Gastroesophageal sphincter (tissue), 4 donors: ENCODE data around the gene CMTM5. TPM values are rescaled to one million over a fixed set of nuclear protein-coding genes. Genes with fewer than 3 reads are reported as not detected.

Source experiments
- ATAC-seq: fragments of 150-250 bp; one replicate; pipeline ENCODE4 v1.9.1; 2016; ENCODE audit warnings: mild to moderate bottlenecking, moderate library complexity
- H3K27ac ChIP-seq, 4 donors: fragments of 200-600 bp; sonication (generic) in 3 of 4; 1 replicate in 3 of 4; 2 replicates in 1 of 4; pipeline ENCODE4 v1.5.1; 2016 to 2019
- H3K27me3 ChIP-seq: fragments of 200-600 bp; sonication (generic); one replicate; pipeline ENCODE4 v1.5.1; 2019
- H3K36me3 ChIP-seq, 2 donors: fragments of 200-600 bp; sonication (generic); one replicate each; pipeline ENCODE4 v1.5.1; 2019; ENCODE audit warnings: control low read depth in 1 of 2
- H3K4me1 ChIP-seq, 3 donors: fragments of 200-600 bp; sonication (generic); 1 replicate in 2 of 3; 2 replicates in 1 of 3; pipeline ENCODE4 v1.5.1; 2016 to 2019; ENCODE audit warnings: control low read depth in 2 of 3
- H3K4me3 ChIP-seq, 2 donors: fragments of 200-600 bp; sonication (generic); one replicate each; pipeline ENCODE4 v1.5.1; 2019; ENCODE audit warnings: mild to moderate bottlenecking in 1 of 2, moderate library complexity in 1 of 2
- H3K9me3 ChIP-seq, 3 donors: fragments of 200-600 bp; sonication (generic); one replicate each; pipeline ENCODE4 v1.5.1; 2017 to 2019; ENCODE audit warnings: control low read depth in 2 of 3
- CTCF ChIP-seq, 4 experiments: fragments of 200-600 bp in 2 of 4; fragments of 450-650 bp in 2 of 4; sonication (generic) in 1 of 4; IDR thresholded peaks; one replicate each; pipeline ENCODE4 v1.5.1; 2017 to 2019; ENCODE audit warnings: antibody characterized with exemption in 4 of 4, mild to moderate bottlenecking in 2 of 4, moderate library complexity in 2 of 4
- EP300 ChIP-seq: sonication (generic); formaldehyde crosslinking; IDR thresholded peaks from one replicate; pipeline ENCODE4 v1.6.1; 2017; ENCODE audit warnings: antibody characterized with exemption, mild to moderate bottlenecking
- POLR2A ChIP-seq, 2 donors: fragments of 450-650 bp; IDR thresholded peaks; one replicate each; pipeline ENCODE4 v1.6.1; 2017; ENCODE audit warnings: antibody characterized with exemption in 2 of 2, mild to moderate bottlenecking in 2 of 2, moderate library complexity in 1 of 2
- POLR2AphosphoS5 ChIP-seq: sonication (generic); formaldehyde crosslinking; IDR thresholded peaks from one replicate; pipeline ENCODE4 v1.6.1; 2017; ENCODE audit warnings: antibody characterized with exemption
- WGBS, 2 donors: methylation state at CpG; one replicate each; pipeline ENCODE4 v1.1.5; 2018; ENCODE audit warnings: low coverage in 1 of 2; 5-methylcytosine and 5-hydroxymethylcytosine counted together
- total RNA-seq, 4 donors: library from RNA; depleted of rRNA; stranded (reverse); fragments of >200 nt; gene quantifications; one replicate each; pipeline ENCODE4 v1.1.0, GENCODE V29; 2016

Gene CMTM5
- total RNA-seq, 4 donors from 2014 or later, result 0.81 to 2.3 (median 1.2) TPM; not detected in 1

DNA sequence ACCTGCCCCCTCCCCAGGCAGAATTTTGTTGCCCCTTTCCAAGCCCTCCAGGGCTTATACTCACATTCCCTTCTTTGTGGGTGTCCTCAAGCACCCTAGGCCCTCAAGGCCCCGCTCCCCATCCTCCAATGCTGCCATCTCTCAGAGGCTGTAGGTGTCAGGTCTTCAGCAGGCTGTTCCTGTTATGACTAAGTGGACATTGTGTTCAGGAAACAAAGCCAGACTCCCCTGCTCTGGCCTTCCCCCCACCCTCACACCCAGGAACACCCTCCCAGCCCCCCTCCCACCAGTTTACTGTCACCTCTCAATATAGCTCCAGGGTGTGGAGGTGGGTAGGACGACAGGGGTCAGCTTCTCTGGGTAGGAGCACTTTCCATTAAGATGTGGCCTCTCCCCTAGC is 32.6 kb downstream of the CMTM5 start:
- no peak overlapping the region for H3K27ac ChIP-seq
- H3K27me3 ChIP-seq, result peaks cover 40% of the 10 kb centered on the region
- WGBS, 2 donors, result no CpG with 5 or more reads among the region's 2 CpGs
- TF ChIP-seq EP300, result no peak
- TF ChIP-seq CTCF (IDR thresholded peaks at IDR 0.05), result no peak
- TF ChIP-seq POLR2A (IDR thresholded peaks at IDR 0.05), result no peak
- TF ChIP-seq POLR2AphosphoS5, result no peak
- H3K4me1 ChIP-seq, result no peaks in the 10 kb centered on the region
- no peaks in the 10 kb centered on the region for H3K9me3 ChIP-seq
- no peak overlapping the region for H3K4me3 ChIP-seq
- ATAC-seq, result no peak
- no peaks in the 10 kb centered on the region for H3K36me3 ChIP-seq

DNA sequence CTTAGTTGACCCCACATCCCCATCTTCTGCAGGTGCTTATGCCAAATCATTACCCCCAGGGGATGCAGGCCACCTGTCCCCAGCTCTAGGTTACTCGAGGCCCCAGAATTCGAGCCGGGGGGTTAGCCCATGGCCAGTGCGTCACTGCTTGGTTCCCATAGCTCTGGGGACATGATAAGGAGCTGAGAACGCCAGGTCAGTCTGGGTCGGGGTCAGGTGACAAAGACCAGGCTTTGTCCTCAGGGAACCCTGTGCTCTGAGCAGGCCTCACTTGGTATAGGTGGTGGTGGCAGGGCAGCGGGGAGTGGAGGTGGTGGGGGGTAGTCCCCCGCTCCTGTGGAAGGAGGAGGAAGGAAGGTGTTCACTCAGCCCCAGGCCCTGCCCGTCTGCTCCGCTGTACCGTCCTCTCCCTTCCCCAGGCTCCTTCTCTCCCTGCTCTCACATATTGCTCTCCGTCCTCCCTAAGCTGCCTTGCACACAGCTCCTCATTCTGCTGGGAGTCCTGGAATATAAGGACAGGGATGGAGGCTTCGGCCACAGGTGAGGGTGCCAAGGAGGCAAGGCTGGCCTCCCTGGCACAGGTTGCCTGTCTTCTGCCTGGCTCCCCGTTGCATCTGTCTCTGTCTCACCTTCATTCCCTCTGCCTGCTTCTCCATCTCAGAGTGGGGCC is 33.3 kb downstream of the CMTM5 start:
- 65% methylated on average over 5 of the region's 14 CpGs; no CpG with 5 or more reads in 1 of the 2 donors for WGBS, 2 donors
- Histone ChIP-seq H3K27me3 (peaks cover 34% of the 10 kb centered on the region), H3K9me3 (no peaks in the 10 kb centered on the region), H3K4me3 (no peak overlapping the region), H3K36me3 (no peaks in the 10 kb centered on the region), H3K4me1 (no peaks in the 10 kb centered on the region), H3K27ac (no peak overlapping the region)
- ATAC-seq, result no peak
- TF ChIP-seq CTCF (IDR thresholded peaks at IDR 0.05) (no peak), POLR2AphosphoS5 (no peak), POLR2A (IDR thresholded peaks at IDR 0.05) (no peak), EP300 (no peak)

DNA sequence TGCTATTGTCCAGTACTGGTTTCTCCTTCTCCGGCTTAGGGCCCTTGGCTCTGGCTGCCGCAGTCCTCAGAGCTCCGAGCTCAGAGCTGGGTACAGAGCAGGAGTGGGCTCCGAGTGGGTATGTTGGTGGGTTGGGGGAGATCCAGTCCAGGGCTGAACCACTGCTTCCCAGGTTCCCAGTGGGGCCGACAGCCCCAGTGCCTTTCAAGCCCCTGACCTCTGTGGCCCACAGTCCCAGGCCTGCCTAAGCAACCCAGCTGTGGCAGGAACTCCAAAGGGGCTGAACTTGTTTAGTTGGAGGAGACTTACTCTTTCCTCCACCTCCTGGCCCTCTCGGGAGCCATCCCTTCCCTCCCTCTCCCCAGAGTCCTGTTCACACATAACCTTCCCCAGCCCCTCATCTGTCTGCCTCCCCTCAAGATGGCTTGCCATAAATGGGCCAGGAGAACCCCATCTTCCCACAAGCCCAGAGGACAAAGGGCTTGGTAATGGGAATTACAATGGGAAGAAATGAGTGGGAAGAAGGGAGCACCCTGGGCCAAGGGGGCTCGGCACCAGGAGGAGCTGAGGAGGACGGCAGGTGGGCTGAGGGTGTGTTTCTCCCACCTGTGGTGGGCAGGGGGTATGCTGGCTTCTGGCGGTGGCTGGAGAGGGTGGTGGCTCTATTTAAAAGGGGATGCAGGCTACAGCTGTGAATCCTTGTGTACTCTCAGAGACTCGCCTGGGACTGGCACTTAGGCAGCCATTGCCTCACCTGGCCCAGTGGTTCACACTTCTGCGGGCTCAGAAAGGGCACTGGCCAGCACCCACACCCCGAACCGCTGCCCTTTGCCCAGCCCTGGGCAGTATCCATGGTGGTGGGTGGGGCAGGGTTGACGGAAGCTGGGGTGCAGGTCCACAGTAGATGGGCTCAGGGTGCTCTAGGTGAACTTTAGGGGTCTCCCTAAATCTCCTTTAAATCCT is 35.0 kb downstream of the CMTM5 start:
- H3K9me3 ChIP-seq, result no peaks in the 10 kb centered on the region
- no peak for ATAC-seq
- H3K27ac ChIP-seq, result no peak overlapping the region
- TF ChIP-seq EP300 (no peak), POLR2AphosphoS5 (no peak)
- no peaks in the 10 kb centered on the region for H3K4me1 ChIP-seq
- WGBS, 2 donors, result 60 to 80% methylated on average over 1 to 5 of the region's 14 CpGs
- H3K27me3 ChIP-seq, result peaks cover 17% of the 10 kb centered on the region
- no peaks in the 10 kb centered on the region for H3K36me3 ChIP-seq
- H3K4me3 ChIP-seq, result no peak overlapping the region

DNA sequence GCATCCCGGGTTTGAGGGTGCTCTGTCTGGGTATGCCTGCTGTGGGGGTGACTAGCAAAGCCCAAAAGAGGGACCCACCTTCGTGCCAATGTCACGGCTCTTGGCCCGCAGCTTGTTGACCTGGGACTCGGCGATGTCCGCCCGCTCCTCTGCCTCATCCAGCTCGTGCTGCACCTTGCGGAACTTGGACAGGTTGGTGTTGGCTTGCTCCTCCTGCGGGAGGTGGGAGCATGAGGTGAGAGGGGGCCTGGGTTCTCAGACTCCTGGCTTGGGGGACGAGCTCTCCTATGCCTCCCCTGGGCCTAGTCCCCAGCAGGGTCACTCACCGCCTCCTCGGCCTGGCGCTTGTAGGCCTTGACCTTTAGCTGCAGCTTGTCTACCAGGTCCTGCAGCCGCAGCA is 36.8 kb downstream of the CMTM5 start:
- Histone ChIP-seq H3K4me3 (no peak overlapping the region), H3K36me3 (no peaks in the 10 kb centered on the region), H3K9me3 (no peaks in the 10 kb centered on the region), H3K4me1 (no peaks in the 10 kb centered on the region), H3K27ac (no peak overlapping the region), H3K27me3 (peaks cover 15% of the 10 kb centered on the region)
- no peak for ATAC-seq
- WGBS, 2 donors, result 90 to 95% methylated on average over 3 to 14 of the region's 16 CpGs
- no peak for TF ChIP-seq POLR2A (IDR thresholded peaks at IDR 0.05)
- TF ChIP-seq CTCF (IDR thresholded peaks at IDR 0.05), result no peak
- no peak for TF ChIP-seq EP300
- TF ChIP-seq POLR2AphosphoS5, result no peak

GRCh38 chr14:23414254-23414653 is 37.4 kb downstream of the CMTM5 start:
- Histone ChIP-seq H3K27ac (no peak overlapping the region), H3K27me3 (peaks cover 15% of the 10 kb centered on the region), H3K4me3 (no peak overlapping the region), H3K36me3 (no peaks in the 10 kb centered on the region), H3K4me1 (no peaks in the 10 kb centered on the region), H3K9me3 (no peaks in the 10 kb centered on the region)
- no peak for TF ChIP-seq CTCF (IDR thresholded peaks at IDR 0.05)
- TF ChIP-seq EP300, result no peak
- TF ChIP-seq POLR2AphosphoS5, result no peak
- no peak for TF ChIP-seq POLR2A (IDR thresholded peaks at IDR 0.05)
- 43% methylated on average over 3 of the region's 3 CpGs; no CpG with 5 or more reads in 1 of the 2 donors for WGBS, 2 donors
- ATAC-seq, result no peak
